HepG2 (cell line): Measurements from ENCODE around the gene ANKRD7.

Experiments
- CTCF ChIP-seq: sonication (generic); formaldehyde crosslinking; IDR thresholded peaks from 2 replicates; pipeline ENCODE4 v1.5.0; 2020; ENCODE audit warnings: mild to moderate bottlenecking, missing genetic modification reagents, moderate library complexity
- FOSL2 ChIP-seq: sonication (generic); formaldehyde crosslinking; IDR thresholded peaks from 2 replicates; pipeline ENCODE4 v1.4.0; 2020; ENCODE audit warnings: missing genetic modification reagents
- GTF2F1 ChIP-seq: fragments of 150-350 bp; IDR thresholded peaks from 2 replicates; pipeline ENCODE4 v1.6.1; 2014; ENCODE audit warnings: low read length
- MAZ ChIP-seq, 2 experiments: sonication (generic) in 1 of 2; formaldehyde crosslinking in 1 of 2; IDR thresholded peaks; 2 replicates each; pipeline versions ENCODE4 v1.5.0 to v1.6.1; 2012 to 2020; ENCODE audit warnings: low read depth in 2 of 2, mild to moderate bottlenecking in 2 of 2, borderline replicate concordance in 1 of 2, improper control_type of control experiment in 1 of 2, low read length in 1 of 2, missing genetic modification reagents in 1 of 2, moderate library complexity in 1 of 2
- MBD4 ChIP-seq: IDR thresholded peaks from 2 replicates; pipeline ENCODE4 v1.6.1; 2012; ENCODE audit warnings: low read length, inconsistent platforms, borderline replicate concordance
- RAD21 ChIP-seq: fragments of 450-650 bp; formaldehyde crosslinking; IDR thresholded peaks from 2 replicates; pipeline ENCODE4 v1.5.0; 2020; ENCODE audit warnings: mild to moderate bottlenecking
- TBX2 ChIP-seq: sonication (generic); formaldehyde crosslinking; IDR thresholded peaks from 2 replicates; pipeline ENCODE4 v1.5.0; 2020; ENCODE audit warnings: missing genetic modification reagents, mild to moderate bottlenecking, borderline replicate concordance
- TCF12 ChIP-seq, 2 experiments: fragments of 450-650 bp in 1 of 2; sonication (generic) in 1 of 2; formaldehyde crosslinking in 1 of 2; IDR thresholded peaks; 2 replicates each; pipeline versions ENCODE4 v1.6.1 to v1.8.0; 2017 to 2022; ENCODE audit warnings: antibody characterized with exemption in 1 of 2, mild to moderate bottlenecking in 1 of 2, missing genetic modification reagents in 1 of 2, moderate library complexity in 1 of 2
- XRCC5 ChIP-seq: fragments of 200-400 bp; formaldehyde crosslinking; optimal IDR thresholded peaks from 2 replicates; pipeline ENCODE3; 2017; ENCODE audit warnings: mild to moderate bottlenecking, low read length

- TF ChIP-seq MBD4 (no peak), XRCC5 (no peak), CTCF (CRISPR knock-in tag) (no peak), GTF2F1 (no peak), TBX2 (CRISPR knock-in tag) (no peak), RAD21 (CRISPR knock-in tag) (no peak), TCF12 (IDR thresholded peaks at IDR 0.05) (no peak), TCF12 (CRISPR knock-in tag; IDR thresholded peaks at IDR 0.05) (no peak), FOSL2 (CRISPR knock-in tag) (no peak), MAZ (IDR thresholded peaks at IDR 0.05; ENCODE audit: borderline replicate concordance, low read depth, low read length) (no peak), MAZ (CRISPR knock-in tag; IDR thresholded peaks at IDR 0.05; ENCODE audit: low read depth) (no peak)
These were observed 65.0 kb downstream of the ANKRD7 start for GRCh38 chr7:118289476-118289875.
